ENCODE data around the gene VOPP1. TPM values are rescaled to one million over a fixed set of nuclear protein-coding genes. Genes with fewer than 3 reads are reported as not detected.

The VOPP1 gene
- total and polyA plus RNA-seq, 2 experiments from 2014 or later, result 27.5 to 86.5 TPM

GRCh38 chr7:55490099-55490498 is 82.2 kb downstream of the VOPP1 start:
- in situ Hi-C loops (cut with MboI), result no loop called here
- no peak for TF ChIP-seq EZH2phosphoT487 (IDR thresholded peaks at IDR 0.05; ENCODE audit: insufficient read depth, low read depth)
- TF ChIP-seq EZH2 (IDR thresholded peaks at IDR 0.05; ENCODE audit: insufficient read depth, poor library complexity, severe bottlenecking), result no peak
- H3K4me1 ChIP-seq (ENCODE audit: insufficient read depth), result peaks cover 7% of the 10 kb centered on the region
- H3K27ac ChIP-seq, result no peak overlapping the region
- no peak overlapping the region for H3K9ac ChIP-seq
- no peak for DNase-seq
- no peaks in the 10 kb centered on the region for H3K9me3 ChIP-seq (ENCODE audit: low read depth)
- H3K4me3 ChIP-seq, result no peak overlapping the region
- no peaks in the 10 kb centered on the region for H3K79me2 ChIP-seq (ENCODE audit: insufficient read depth)
- H4K20me1 ChIP-seq (ENCODE audit: insufficient read depth), result no peaks in the 10 kb centered on the region
- no peaks in the 10 kb centered on the region for H3K27me3 ChIP-seq (replicated peaks; ENCODE audit: insufficient read depth)
- peaks cover 7% of the 10 kb centered on the region; the same call in 1 of the 2 replicates for H3F3A ChIP-seq (ENCODE audit: insufficient read depth)
- 94 to 97% methylated on average over 5 of the region's 5 CpGs for WGBS, 2 experiments (ENCODE audit: low coverage in 1 of 2, low lambda C conversion rate in 2 of 2, missing lambda C conversion rate in 2 of 2)
- H3K9me2 ChIP-seq (ENCODE audit: insufficient read depth), result no peaks in the 10 kb centered on the region
- no peak overlapping the region for H2AFZ ChIP-seq
- H3K36me3 ChIP-seq (ENCODE audit: low read depth), result peaks cover 12% of the 10 kb centered on the region
- no peak overlapping the region for H3K4me2 ChIP-seq (ENCODE audit: unreplicated experiment)

GRCh38 chr7:55489552-55489951 is 82.8 kb downstream of the VOPP1 start:
- peaks cover 7% of the 10 kb centered on the region for H3K4me1 ChIP-seq (ENCODE audit: insufficient read depth)
- WGBS, 2 experiments (ENCODE audit: low coverage in 1 of 2, low lambda C conversion rate in 2 of 2, missing lambda C conversion rate in 2 of 2), result 98 to 99% methylated on average over 6 of the region's 6 CpGs
- no peak for TF ChIP-seq EZH2phosphoT487 (IDR thresholded peaks at IDR 0.05; ENCODE audit: insufficient read depth, low read depth)
- TF ChIP-seq EZH2 (IDR thresholded peaks at IDR 0.05; ENCODE audit: insufficient read depth, poor library complexity, severe bottlenecking), result no peak
- peaks cover 12% of the 10 kb centered on the region for H3K36me3 ChIP-seq (ENCODE audit: low read depth)
- no peak overlapping the region for H3K27ac ChIP-seq
- no peaks in the 10 kb centered on the region for H3K9me3 ChIP-seq (ENCODE audit: low read depth)
- no peak overlapping the region for H2AFZ ChIP-seq
- no peaks in the 10 kb centered on the region for H3K9me2 ChIP-seq (ENCODE audit: insufficient read depth)
- in situ Hi-C loops (cut with MboI), result no loop called here
- no peak overlapping the region for H3K4me2 ChIP-seq (ENCODE audit: unreplicated experiment)
- no peaks in the 10 kb centered on the region for H3K27me3 ChIP-seq (replicated peaks; ENCODE audit: insufficient read depth)
- no peak for DNase-seq
- no peaks in the 10 kb centered on the region for H4K20me1 ChIP-seq (ENCODE audit: insufficient read depth)
- no peak overlapping the region for H3K9ac ChIP-seq
- no peaks in the 10 kb centered on the region for H3K79me2 ChIP-seq (ENCODE audit: insufficient read depth)
- peaks cover 7% of the 10 kb centered on the region; the same call in 1 of the 2 replicates for H3F3A ChIP-seq (ENCODE audit: insufficient read depth)
- H3K4me3 ChIP-seq, result no peak overlapping the region

- no peak overlapping the region for H3K27ac ChIP-seq
These were observed 83.4 kb downstream of the VOPP1 start for GRCh38 chr7:55488804-55489340.

GRCh38 chr7:55488216-55488615 is 84.1 kb downstream of the VOPP1 start:
- H3K9me3 ChIP-seq (ENCODE audit: low read depth), result no peaks in the 10 kb centered on the region
- H3K27ac ChIP-seq, result no peak overlapping the region
- H2AFZ ChIP-seq, result no peak overlapping the region
- 80 to 84% methylated on average over 6 of the region's 6 CpGs for WGBS, 2 experiments (ENCODE audit: low coverage in 1 of 2, low lambda C conversion rate in 2 of 2, missing lambda C conversion rate in 2 of 2)
- H3K79me2 ChIP-seq (ENCODE audit: insufficient read depth), result no peaks in the 10 kb centered on the region
- H3K4me2 ChIP-seq (ENCODE audit: unreplicated experiment), result no peak overlapping the region
- TF ChIP-seq EZH2phosphoT487 (IDR thresholded peaks at IDR 0.05; ENCODE audit: insufficient read depth, low read depth) (no peak), EZH2 (IDR thresholded peaks at IDR 0.05; ENCODE audit: insufficient read depth, poor library complexity, severe bottlenecking) (no peak)
- no peak overlapping the region for H3K4me3 ChIP-seq
- H3F3A ChIP-seq (ENCODE audit: insufficient read depth), result peaks cover 6% of the 10 kb centered on the region; the same call in 1 of the 2 replicates
- H3K9me2 ChIP-seq (ENCODE audit: insufficient read depth), result no peaks in the 10 kb centered on the region
- in situ Hi-C loops (cut with MboI), result no loop called here
- H3K36me3 ChIP-seq (ENCODE audit: low read depth), result peaks cover 12% of the 10 kb centered on the region
- no peak for DNase-seq
- H3K4me1 ChIP-seq (ENCODE audit: insufficient read depth), result peaks cover 3% of the 10 kb centered on the region
- no peaks in the 10 kb centered on the region for H4K20me1 ChIP-seq (ENCODE audit: insufficient read depth)
- no peaks in the 10 kb centered on the region for H3K27me3 ChIP-seq (replicated peaks; ENCODE audit: insufficient read depth)
- no peak overlapping the region for H3K9ac ChIP-seq

More at GRCh38 chr7:55488804-55489340, 83.4 kb downstream of the VOPP1 start:
- DNase-seq, result no peak
- Histone ChIP-seq H3F3A (ENCODE audit: insufficient read depth) (peaks cover 7% of the 10 kb centered on the region; the same call in 1 of the 2 replicates), H3K79me2 (ENCODE audit: insufficient read depth) (no peaks in the 10 kb centered on the region), H4K20me1 (ENCODE audit: insufficient read depth) (no peaks in the 10 kb centered on the region), H3K36me3 (ENCODE audit: low read depth) (peaks cover 12% of the 10 kb centered on the region), H3K9me2 (ENCODE audit: insufficient read depth) (no peaks in the 10 kb centered on the region), H3K9me3 (ENCODE audit: low read depth) (no peaks in the 10 kb centered on the region), H3K9ac (no peak overlapping the region), H3K27me3 (replicated peaks; ENCODE audit: insufficient read depth) (no peaks in the 10 kb centered on the region), H3K4me3 (no peak overlapping the region), H2AFZ (no peak overlapping the region), H3K4me2 (ENCODE audit: unreplicated experiment) (no peak overlapping the region), H3K4me1 (ENCODE audit: insufficient read depth) (peaks cover 7% of the 10 kb centered on the region)
- in situ Hi-C loops (cut with MboI), result no loop called here
- 91 to 92% methylated on average over 6 of the region's 6 CpGs for WGBS, 2 experiments (ENCODE audit: low coverage in 1 of 2, low lambda C conversion rate in 2 of 2, missing lambda C conversion rate in 2 of 2)
- no peak for TF ChIP-seq EZH2phosphoT487 (IDR thresholded peaks at IDR 0.05; ENCODE audit: insufficient read depth, low read depth)
- TF ChIP-seq EZH2 (IDR thresholded peaks at IDR 0.05; ENCODE audit: insufficient read depth, poor library complexity, severe bottlenecking), result no peak

All from GM23248 (cell line).